SKM-1 (cell line): ENCODE measurements around the gene WDPCP.

Experiments
- DNase-seq: peaks from one replicate; lab custom pipeline; 2025; ENCODE audit not compliant: unreplicated experiment; lab: John Stamatoyannopoulos, UW

The WDPCP gene

DNA sequence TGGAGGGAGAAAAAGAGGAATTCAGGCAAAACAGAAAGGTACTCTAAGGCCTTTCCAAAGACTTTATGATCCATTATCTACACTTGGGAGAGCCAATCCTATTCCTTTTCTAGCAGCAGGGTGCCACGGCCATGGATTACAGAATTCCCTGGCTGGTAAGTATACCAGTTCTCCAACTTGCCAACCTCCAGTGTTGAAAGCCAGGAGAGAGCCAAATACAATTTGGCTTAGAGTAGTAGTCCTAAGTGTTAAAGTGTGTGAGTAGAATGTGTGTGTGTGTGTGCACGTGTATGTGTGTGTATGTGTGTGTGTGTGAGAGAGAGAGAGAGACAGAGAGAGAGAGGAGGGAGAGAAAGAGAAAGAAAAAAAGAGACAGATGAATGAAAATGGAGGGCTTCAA lies 43.3 kb downstream of the WDPCP start:
- no peak for DNase-seq

DNA sequence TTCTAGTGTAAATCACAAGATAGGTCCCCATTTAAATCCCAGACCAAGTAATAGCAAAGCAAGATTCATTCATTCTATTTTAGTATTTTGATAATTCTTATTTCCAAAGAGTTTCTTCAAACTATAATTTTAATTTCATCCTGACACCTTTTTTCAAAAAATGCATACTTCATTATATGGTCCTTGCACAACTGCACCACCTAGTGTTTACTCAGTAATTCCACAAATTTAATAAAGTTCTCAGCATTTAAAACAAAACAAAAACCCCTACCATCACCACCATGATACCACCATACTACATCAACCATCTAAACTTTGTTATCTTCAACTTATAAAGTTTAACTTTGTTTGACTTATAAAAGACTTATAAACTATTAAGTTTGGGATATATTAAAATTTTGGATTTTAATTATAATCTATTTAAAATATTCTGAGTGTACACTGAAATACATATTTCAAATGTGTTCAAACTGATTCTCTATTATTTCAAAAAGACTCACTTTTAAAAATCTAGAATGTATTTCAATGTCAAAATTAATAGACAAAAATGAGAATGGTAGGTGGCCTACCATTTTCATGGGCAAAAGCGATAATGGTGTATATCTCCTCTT lies 44.2 kb downstream of the WDPCP start:
- DNase-seq: no peak

DNA sequence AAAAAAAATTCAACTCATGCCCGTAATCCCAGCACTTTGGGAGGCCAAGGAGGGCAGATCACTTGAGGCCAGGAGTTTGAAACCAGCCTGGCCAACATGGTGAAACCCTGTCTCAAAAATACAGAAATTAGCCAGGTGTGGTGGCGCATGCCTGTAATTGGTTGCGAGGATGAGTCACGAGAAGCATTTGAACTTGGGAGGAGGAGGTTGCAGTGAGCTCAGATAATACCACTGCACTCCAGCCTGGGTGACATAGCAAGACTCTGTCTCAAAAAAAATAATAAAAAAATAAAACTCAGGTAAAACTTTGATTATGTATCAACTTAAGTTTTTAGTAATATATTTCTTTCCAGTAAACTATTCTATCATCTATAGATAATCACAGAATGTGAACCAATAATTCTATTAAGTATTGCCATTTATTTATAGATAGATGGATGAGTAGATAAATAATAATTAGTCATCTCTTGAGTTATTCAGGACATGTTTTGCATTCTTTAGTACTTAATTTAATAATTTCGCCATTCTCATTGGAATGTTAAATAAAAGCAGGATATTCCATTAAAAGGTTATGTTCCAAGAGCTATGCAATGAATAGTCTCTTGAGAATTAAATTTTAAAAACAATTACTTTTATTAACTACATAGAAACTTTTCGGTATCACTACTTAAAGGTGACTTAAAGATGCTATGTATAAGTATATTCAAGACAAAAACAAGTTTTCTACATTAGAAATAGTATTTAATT lies 48.7 kb downstream of the WDPCP start:
- no peak for DNase-seq

DNA sequence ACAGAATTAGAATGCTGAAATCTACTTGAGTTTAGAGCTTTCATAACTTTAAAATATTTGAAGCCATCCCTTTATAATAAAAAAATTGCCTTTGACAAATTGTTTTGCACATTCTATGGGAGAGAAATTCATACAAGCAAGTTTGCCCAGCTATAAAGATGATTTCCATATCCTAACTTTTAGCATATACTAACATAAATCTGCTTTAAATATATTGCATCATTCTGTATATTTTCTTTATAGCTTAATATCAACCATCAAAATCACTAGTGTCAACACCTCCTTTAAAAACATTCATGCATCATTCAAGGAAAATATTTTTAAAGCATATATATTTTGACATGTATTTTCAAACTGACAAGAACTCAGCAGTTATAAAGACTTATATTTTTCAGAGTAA lies 49.9 kb downstream of the WDPCP start:
- no peak for DNase-seq

DNA sequence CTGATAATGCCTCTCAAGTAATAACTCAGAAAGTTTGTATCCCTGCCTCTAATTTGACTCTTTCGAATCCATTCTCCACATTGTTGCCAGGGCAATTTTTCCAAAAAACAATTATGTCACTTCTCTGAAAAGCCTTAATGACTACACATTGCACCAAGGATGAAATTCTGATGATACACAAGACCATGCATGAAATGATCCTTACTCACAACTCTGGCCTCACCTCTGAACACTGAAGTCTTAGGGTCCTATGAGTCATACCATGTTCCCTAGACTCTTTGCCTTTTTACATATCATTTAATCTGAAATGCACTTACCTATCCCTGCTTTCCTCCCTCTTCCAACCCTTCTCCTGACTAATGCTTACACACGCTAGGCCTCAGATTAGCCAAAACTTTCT lies 51.0 kb downstream of the WDPCP start:
- no peak for DNase-seq

DNA sequence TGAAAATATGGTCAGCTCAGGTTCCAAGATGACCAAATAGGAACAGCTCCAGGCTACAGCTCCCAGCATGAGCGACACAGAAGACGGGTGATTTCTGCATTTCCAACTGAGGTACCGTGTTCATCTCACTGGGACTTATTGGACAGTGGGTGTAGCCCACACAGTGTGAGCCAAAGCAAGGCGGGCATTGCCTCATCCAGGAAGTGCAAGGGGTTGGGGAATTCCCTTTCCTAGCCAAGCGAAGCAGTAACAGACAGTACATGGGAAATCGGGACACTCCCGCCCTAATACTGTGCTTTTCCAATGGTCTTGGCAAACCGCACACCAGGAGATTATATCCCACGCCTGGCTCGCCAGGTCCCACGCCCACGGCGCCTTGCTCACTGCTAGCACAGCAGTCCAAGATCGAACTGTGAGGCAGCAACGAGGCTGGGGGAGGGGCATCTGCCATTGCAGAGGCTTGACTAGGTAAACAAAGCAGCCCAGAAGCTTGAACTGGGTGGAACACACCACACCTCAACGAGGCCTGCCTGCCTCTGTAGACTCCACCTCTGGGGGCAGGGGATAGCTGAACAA lies 57.5 kb downstream of the WDPCP start:
- no peak for DNase-seq

DNA sequence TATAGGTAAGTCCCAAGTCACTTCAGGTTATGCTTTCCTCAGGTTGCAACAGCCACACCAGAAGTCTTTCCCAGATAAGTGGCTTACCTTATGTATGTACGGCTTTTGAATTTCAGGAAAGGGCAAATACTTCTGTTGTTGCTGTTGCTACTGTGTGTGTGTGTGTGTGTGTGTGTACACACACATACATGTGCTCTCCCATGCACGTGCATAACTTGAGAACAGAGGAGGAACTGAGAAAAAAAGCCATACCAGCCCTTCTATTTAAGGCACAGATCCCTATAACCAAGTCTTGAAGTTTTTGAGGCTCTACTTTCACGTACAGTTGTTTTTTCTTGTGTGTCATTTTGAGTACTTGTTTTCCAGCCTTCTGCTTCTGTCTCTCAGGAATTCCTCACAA lies 62.4 kb downstream of the WDPCP start:
- DNase-seq: no peak

DNA sequence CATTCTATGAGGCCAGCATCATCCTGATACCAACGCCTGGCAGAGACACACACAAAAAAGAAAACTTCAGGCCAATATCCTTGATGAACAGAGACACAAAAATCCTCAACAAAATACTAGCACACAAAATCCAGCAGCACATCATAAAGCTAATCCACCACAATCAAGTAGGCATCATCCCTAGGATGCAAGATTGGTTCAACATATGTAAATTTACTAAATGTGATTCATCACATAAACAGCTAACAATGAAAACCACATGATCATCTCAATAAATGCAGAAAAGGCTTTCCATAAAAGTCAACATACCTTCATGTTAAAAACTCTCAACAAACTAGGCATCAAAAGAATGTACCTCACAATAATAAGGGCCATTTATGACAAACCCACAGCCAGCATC lies 65.3 kb downstream of the WDPCP start:
- no peak for DNase-seq

DNA sequence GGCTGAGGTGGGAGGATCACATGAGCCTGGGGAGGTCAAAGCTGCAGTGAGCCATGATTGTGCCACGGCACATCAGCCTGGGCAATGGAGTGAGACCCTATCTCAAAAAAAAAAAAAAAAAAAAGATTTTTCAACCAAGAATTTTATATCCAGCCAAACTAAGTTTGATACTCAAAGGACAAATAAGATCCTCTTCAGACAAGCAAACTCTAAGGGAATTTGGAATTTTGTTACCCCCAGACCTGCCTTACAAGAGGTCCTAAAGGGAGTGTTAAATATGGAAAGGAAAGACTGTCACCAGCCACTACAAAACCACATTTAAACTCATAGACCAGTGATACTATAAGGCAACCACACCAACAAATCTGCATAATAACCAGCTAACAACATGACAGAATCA lies 67.5 kb downstream of the WDPCP start:
- DNase-seq: no peak

DNA sequence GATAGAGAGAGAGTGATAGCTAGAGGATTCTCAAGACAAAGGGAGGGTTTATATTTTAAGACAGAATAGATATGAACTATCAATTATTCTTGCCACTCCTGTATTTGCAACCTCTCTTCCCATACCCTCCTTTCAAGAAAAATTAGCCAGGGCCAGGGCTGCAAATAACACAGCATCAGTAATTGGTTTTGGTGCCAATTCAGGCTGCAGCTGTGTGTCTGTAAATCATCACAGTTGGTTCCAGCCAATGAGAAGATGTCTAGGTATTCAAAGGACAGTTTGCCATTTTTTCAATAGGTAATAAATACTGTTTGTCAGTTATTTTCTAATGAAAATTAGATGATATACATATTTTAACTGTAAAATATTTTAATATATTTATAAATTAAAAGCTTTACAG lies 73.5 kb downstream of the WDPCP start:
- no peak for DNase-seq

DNA sequence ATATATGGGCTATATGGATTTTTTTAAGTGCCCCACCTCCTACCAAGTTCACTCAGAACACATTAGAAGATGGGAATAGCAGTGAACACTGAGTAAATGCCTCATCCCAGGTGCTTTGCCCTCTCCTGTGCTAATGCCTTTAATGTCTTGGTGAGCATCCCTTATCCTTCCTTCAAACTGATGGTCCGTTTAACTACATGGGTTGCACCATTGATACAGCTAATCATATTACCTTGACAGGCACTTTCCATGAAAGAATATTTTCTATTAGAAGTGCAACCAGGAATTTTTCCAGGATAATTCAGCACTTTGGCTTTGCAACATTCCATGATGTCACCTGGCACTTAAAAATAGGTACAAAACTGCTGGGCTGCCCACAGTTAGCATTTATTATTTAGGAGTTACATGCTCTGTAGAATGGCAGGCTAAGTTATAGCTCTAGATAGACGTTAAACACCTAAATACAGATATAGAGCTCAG lies 74.0 kb downstream of the WDPCP start:
- no peak for DNase-seq

DNA sequence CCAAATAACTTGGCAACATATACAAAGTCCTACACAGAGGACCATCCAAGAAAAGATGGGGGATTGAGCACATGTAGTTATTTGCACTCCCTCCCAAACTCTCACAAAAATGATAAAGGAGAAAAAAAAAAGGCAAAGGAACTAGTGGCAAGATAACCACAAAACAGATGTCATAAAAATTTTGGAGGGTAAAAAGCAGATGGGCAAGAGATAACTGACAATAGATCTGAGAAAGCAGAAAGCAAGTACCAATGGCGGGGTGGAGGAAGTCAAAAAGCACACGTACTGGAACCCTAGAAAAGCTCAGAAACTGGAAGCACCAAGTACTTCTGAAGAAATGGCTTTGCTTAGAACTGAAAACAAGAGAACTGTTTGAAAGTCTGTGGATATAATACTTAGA lies 82.0 kb downstream of the WDPCP start:
- DNase-seq: no peak

DNA sequence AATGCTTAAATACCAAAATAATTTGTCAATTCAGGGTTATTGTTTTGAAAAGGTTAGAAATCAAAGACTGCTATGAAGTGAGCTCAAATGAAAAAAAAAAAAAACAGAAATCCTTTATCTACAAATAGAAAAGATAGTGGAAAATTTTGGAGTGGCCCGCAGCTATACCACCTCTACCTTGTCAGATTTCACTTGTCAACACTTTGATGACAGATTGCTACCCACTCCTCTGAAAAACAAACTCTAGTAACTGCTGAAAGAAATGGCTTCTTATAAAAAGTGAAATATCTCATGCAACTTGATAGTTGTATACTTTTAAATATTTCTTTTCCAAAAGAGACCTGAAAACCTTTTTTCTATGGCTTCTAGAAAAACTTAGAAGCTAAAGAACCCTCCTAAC lies 84.5 kb downstream of the WDPCP start:
- DNase-seq: no peak

DNA sequence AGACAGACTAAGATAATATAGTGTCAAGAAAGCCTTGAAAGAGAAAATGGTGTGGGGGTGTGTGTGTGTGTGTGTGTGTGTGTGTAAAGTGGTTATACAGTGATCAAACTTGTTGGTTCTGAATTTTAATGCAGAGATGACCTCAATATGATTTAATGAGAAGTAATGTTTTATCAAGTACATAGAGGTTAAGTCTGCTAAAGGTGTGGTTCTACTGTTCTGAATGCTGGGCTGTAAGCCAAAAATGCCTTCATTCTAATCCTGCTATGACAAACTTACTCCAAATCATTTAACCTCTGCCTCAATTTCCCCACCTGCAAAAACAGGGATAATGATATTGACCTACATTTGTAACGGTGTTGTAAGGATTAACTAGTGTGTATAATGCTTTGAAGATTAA lies 87.9 kb downstream of the WDPCP start:
- no peak for DNase-seq

DNA sequence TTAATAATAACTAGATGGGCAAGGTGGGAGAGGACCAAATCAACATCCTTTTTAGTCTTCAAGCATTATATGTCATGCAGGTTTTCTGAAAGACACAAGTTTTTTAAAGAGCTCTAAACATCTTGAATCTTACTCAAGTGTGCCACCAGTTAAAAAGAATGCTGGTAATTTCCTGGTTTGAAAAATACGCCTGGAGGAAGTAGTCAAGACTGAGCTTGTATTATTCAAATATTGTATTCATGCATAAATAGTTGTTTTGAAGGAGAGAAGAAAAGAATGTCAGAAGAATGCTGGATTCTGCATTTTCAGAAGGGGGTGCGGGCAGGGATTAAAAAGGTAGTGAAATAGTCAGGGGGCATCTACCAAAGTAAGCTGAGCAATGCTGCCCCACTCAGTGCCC lies 90.7 kb downstream of the WDPCP start:
- DNase-seq: no peak

DNA sequence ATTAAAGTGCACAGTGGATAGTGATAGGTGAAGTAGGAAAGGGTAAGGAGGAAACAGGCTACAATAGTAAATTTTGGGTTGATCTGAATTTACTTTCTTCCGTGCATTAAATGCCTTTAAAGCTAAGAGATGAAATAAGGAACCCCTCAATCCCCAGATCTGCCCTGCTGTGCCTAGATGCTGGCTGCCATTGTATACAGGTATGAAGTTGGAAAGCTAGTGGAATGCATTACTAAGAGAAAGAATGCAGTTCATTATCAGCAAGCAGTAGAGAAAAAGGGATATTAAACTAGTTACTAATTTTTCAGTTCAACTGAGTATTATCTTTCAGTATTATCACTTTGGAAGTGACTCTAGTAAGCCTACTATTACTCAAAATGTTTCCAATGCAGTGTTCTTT lies 93.3 kb downstream of the WDPCP start:
- DNase-seq: no peak

DNA sequence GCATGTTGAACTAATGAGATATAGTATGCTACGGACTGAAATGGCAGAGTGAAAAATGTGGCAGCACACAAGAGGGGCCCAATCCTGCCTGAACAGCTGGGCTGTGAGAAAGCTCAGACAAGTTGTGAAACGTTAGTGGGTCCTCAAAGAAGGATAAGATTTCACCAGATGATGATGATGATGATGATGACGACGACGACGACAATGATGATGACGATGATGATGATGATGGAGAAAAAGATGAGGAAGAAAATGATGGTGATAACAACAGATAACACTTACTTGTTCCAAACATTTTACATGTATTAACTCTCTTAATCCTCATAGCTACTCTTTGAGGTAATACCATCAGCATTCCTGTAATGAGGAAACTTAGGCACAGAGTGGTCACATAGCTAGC lies 94.2 kb downstream of the WDPCP start:
- DNase-seq: no peak

DNA sequence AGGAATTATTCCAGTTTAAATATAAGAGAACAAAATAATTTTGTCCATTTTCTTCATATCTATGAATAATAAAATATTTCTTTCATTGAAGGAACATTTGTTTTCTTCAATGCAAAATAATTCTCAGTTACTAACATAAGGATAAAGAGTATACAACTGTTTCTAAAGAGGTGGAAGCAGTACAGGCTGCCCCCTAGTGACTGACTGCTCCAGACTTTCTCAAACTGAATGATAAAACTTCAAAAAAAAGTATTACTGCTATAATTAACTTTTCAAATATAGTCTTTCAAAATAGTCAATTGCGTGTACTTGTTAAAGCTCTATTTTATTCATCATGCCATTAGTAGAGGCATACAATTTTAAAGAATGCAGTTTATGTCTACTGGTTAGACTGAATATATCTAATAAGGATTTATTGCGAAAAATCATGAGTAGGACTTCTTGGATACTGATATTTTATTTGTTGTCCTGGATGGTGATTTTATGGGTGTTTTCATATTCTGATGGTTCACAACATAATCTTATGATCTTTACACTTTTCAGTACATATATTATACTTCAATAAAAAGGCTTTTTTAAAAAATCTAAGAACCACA lies 100.1 kb downstream of the WDPCP start:
- DNase-seq: peak; percentile 12

DNA sequence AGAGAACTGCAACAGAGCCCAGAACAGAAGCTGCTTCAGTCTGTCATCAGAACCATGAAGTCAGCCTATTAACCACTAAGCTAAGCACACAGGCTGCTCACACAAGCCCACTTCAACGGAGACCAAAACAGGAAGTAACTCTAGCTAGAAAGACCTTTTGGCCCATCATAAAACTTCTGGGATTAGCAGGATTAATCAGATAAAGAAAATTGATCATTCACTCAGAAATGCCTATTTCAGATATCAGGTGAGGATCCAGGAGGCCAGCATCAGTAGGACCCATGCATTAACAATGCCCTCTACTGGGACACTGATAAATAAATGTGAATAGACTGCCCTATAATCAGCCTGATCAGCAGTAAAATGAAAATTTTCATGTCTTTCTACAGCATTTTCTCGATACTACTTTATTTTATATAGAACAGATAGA lies 101.4 kb downstream of the WDPCP start:
- no peak for DNase-seq

DNA sequence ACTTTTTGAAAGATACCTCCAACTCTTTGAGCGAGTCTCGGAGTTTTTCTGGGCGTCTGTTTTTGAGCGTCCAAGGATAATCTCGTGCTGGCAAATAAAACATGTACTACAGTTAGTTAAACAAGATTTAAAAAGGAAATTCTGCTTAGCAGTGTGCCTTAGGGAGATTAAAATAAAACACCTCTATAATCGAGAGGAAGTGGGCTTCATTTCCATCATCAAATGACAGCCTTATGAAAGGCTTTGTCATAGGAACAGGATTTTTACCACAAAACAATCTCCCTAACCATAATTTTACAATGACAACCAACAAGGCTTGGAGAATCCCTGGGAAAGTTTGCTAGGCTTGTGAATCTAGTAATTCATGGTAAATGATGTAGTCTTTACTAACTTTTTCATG lies 103.4 kb downstream of the WDPCP start:
- DNase-seq: no peak

DNA sequence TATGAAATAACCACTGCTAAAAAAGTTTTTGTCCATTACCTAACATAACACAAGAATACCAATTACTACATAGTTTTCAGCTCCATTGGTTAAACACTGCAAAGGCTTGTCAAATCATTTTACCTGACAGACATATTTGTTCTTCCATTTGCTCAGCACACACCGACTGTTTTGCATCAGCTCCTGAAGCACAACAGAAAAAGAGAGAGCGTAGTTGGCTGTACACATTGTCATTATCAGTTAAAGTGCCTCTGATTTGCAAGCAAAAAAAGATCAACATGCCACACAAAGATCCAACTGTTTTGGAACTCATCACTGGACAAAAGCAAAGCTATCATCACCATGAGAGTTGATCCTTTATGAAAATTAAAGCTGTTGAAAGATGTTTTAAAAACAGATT lies 103.8 kb downstream of the WDPCP start:
- no peak for DNase-seq

DNA sequence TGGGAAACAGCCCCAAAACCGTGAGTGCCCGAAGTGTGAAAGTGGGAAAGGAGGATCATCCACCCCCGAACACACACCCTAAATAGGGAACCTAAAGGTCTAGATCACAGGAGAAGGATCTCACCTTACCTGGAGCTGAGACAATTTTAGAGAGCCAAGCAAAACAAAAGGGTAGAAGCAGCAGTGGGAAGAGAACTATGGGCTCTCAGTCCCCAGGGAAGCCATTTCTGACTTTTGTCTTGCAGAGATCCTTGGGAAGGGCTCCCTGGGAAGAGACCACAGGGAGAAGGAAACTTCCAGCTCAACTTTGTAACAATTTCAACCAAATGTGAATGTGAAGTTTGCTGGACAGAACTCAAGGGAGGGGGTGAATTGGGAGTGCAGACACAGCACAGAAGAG lies 110.6 kb downstream of the WDPCP start:
- no peak for DNase-seq
